CD14-positive monocyte (primary cell): ENCODE data around the gene CCT6A. TPM values are rescaled to one million over a fixed set of nuclear protein-coding genes. Genes with fewer than 3 reads are reported as not detected.
"Not testable (repeated sequence)": the region's sequence is repeated elsewhere in the genome, so short reads cannot be mapped to it uniquely, and the experiment has no call there.

Experiments used
- DNase-seq, 3 donors: peaks; one replicate each; pipeline ENCODE4 v3.0.0-alpha.2; 2011 to 2022
- H2AFZ ChIP-seq: 2 replicates; pipeline ENCODE4 v1.6.0; 2012; ENCODE audit warnings: mild to moderate bottlenecking, low read depth, low read length, inconsistent platforms; ENCODE audit not compliant: insufficient read depth, poor library complexity, severe bottlenecking
- H3K27ac ChIP-seq, 2 donors: 1 replicate in 1 of 2; 2 replicates in 1 of 2; pipeline ENCODE4 v1.5.1; 2012 to 2013; ENCODE audit warnings: low read length in 2 of 2, control low read depth in 1 of 2, inconsistent platforms in 1 of 2, low read depth in 1 of 2, mild to moderate bottlenecking in 1 of 2
- H3K27me3 ChIP-seq, 2 donors: one replicate each; pipeline versions ENCODE4 v1.6.0 to v1.6.1; 2011 to 2013; ENCODE audit warnings: low read length in 2 of 2; ENCODE audit not compliant: control insufficient read depth in 2 of 2, insufficient read depth in 2 of 2
- H3K36me3 ChIP-seq, 2 donors: replicated peaks in 1 of 2; 1 replicate in 1 of 2; 2 replicates in 1 of 2; pipeline versions ENCODE4 v1.5.1 to v1.6.1; 2012 to 2013; ENCODE audit warnings: low read length in 2 of 2, control low read depth in 1 of 2, inconsistent platforms in 1 of 2, mild to moderate bottlenecking in 1 of 2; ENCODE audit not compliant: insufficient read depth in 2 of 2, control insufficient read depth in 1 of 2
- H3K4me1 ChIP-seq, 2 donors: 1 replicate in 1 of 2; 2 replicates in 1 of 2; pipeline versions ENCODE4 v1.5.1 to v1.6.1; 2012 to 2013; ENCODE audit warnings: low read length in 2 of 2, control low read depth in 1 of 2, inconsistent platforms in 1 of 2, mild to moderate bottlenecking in 1 of 2, moderate library complexity in 1 of 2; ENCODE audit not compliant: insufficient read depth in 2 of 2, control insufficient read depth in 1 of 2
- H3K4me2 ChIP-seq: replicated peaks from 2 replicates; pipeline ENCODE3; 2012; ENCODE audit warnings: low read length, moderate library complexity, mild to moderate bottlenecking; ENCODE audit not compliant: poor library complexity, severe bottlenecking; ENCODE audit errors: extremely low read depth
- H3K4me3 ChIP-seq, 3 experiments: fragments of 200-600 bp in 1 of 3; sonication (generic) in 1 of 3; replicated peaks in 1 of 3; 1 replicate in 2 of 3; 2 replicates in 1 of 3; pipeline ENCODE4 v1.5.1; 2011 to 2013; ENCODE audit warnings: low read length in 3 of 3, mild to moderate bottlenecking in 3 of 3, control low read depth in 2 of 3, low read depth in 2 of 3, inconsistent platforms in 1 of 3, moderate library complexity in 1 of 3
- H3K79me2 ChIP-seq: 2 replicates; pipeline ENCODE4 v1.6.0; 2012; ENCODE audit warnings: mild to moderate bottlenecking, control low read depth, inconsistent platforms, low read length, moderate library complexity; ENCODE audit not compliant: insufficient read depth
- H3K9ac ChIP-seq: 2 replicates; pipeline ENCODE4 v1.6.0; 2017; ENCODE audit warnings: low read length, mild to moderate bottlenecking; ENCODE audit not compliant: insufficient read depth, poor library complexity, severe bottlenecking
- H3K9me3 ChIP-seq, 2 donors: replicated peaks in 1 of 2; 1 replicate in 1 of 2; 2 replicates in 1 of 2; pipeline versions ENCODE4 v1.5.1 to v1.6.1; 2012 to 2013; ENCODE audit warnings: low read length in 2 of 2, control low read depth in 1 of 2; ENCODE audit not compliant: control insufficient read depth in 1 of 2, insufficient read depth in 1 of 2
- H4K20me1 ChIP-seq: 2 replicates; pipeline ENCODE4 v1.6.0; 2012; ENCODE audit warnings: mild to moderate bottlenecking, low read length, control low read depth, moderate library complexity; ENCODE audit not compliant: insufficient read depth
- H3K27ac Mint-ChIP-seq, 7 donors: one replicate each; pipeline ENCODE4 v1.8.0; 2020; ENCODE audit warnings: mild to moderate bottlenecking in 7 of 7, mixed read lengths in 7 of 7, moderate library complexity in 6 of 7, inconsistent platforms in 2 of 7
- H3K27me3 Mint-ChIP-seq, 3 donors: one replicate each; pipeline ENCODE4 v1.8.0; 2021 to 2022; ENCODE audit warnings: low read depth in 3 of 3, mild to moderate bottlenecking in 3 of 3, mixed read lengths in 3 of 3, moderate library complexity in 3 of 3, inconsistent platforms in 1 of 3
- H3K36me3 Mint-ChIP-seq, 2 donors: one replicate each; pipeline ENCODE4 v1.8.0; 2020; ENCODE audit warnings: mixed read lengths in 2 of 2, inconsistent platforms in 1 of 2, mild to moderate bottlenecking in 1 of 2
- H3K4me1 Mint-ChIP-seq: one replicate; pipeline ENCODE4 v1.8.0; 2020; ENCODE audit warnings: mild to moderate bottlenecking, mixed read lengths
- H3K4me3 Mint-ChIP-seq, 2 donors: one replicate each; pipeline ENCODE4 v1.8.0; 2020; ENCODE audit warnings: mild to moderate bottlenecking in 2 of 2, mixed read lengths in 2 of 2, moderate library complexity in 1 of 2
- H3K9me3 Mint-ChIP-seq, 7 donors: one replicate each; pipeline ENCODE4 v1.8.0; 2020 to 2022; ENCODE audit warnings: mixed read lengths in 7 of 7, mild to moderate bottlenecking in 6 of 7, moderate library complexity in 6 of 7, inconsistent platforms in 2 of 7
- WGBS: methylation state at CpG from one replicate; pipeline ENCODE4 v1.1.5; 2013; ENCODE audit warnings: missing lambda C conversion rate; ENCODE audit not compliant: insufficient coverage; 5-methylcytosine and 5-hydroxymethylcytosine counted together
- intact Hi-C, 2 donors: fragments of 100-400 bp; cut with micrococcal nuclease; formaldehyde crosslinking; loops; one replicate each; pipeline versions ENCODE4 v1.15.0 to v1.15.1; 2023
- polyA plus RNA-seq, 3 donors: library from polyadenylated mRNA; depleted of rRNA in 1 of 3; unstranded in 2 of 3; stranded (reverse) in 1 of 3; fragments of 300-500 nt in 2 of 3; fragments of >200 nt in 1 of 3; fragmentation: Illumina TruSeq in 2 of 3; gene quantifications; 1 replicate in 2 of 3; 2 replicates in 1 of 3; pipeline ENCODE4 v1.2.3, GENCODE V29; 2012 to 2021
- TF ChIP-seq, protein P1 (sequence below): fragments of 200-600 bp; IDR thresholded peaks from one replicate; pipeline ENCODE4 v1.8.0; 2022; ENCODE audit warnings: antibody characterized with exemption, mild to moderate bottlenecking

Gene CCT6A
- polyA plus RNA-seq, 3 donors: 62.3 to 81.4 (median 63.3) TPM

DNA sequence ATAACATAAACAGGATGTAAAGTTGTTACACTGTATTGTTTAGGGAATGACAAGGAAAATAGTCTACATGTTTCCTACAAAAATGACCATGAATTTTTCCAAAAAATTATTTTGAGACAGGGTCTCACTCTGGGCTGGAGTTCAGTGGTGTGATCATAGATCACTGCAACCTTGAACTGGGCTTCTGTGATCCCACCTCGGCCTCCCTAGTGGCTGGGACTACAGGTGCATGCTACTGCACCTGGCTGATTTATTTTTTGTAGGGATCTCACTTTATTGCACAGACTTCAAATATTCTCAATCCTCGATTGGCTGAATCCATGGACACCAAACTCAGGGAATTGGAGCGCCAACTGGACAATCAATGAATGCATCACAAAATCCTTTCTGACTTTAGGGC, 48.1 kb downstream of the CCT6A start:
- Histone ChIP-seq H3K4me1 (no peaks in the 10 kb centered on the region), H3K79me2 (peaks cover 14% of the 10 kb centered on the region), H3K36me3 (peaks cover 49 to 60% of the 10 kb centered on the region in 2 donors), H4K20me1 (peaks cover 7% of the 10 kb centered on the region), H3K27ac (no peak overlapping the region), H3K4me2 (no peak overlapping the region), H2AFZ (no peak overlapping the region), H3K27me3 (no peaks in the 10 kb centered on the region), H3K9ac (no peak overlapping the region), H3K4me3 (no peak overlapping the region), H3K9me3 (no peaks in the 10 kb centered on the region)
- Mint-ChIP-seq H3K9me3 (no peaks in the 10 kb centered on the region), H3K27me3 (no peaks in the 10 kb centered on the region), H3K4me1 (no peaks in the 10 kb centered on the region), H3K4me3 (no peak overlapping the region), H3K36me3 (peaks cover 51 to 73% of the 10 kb centered on the region in 2 donors), H3K27ac (no peak overlapping the region)
- no peak for DNase-seq
- WGBS: 95% methylated on average over 3 of the region's 3 CpGs
- TF ChIP-seq, protein P1, sequence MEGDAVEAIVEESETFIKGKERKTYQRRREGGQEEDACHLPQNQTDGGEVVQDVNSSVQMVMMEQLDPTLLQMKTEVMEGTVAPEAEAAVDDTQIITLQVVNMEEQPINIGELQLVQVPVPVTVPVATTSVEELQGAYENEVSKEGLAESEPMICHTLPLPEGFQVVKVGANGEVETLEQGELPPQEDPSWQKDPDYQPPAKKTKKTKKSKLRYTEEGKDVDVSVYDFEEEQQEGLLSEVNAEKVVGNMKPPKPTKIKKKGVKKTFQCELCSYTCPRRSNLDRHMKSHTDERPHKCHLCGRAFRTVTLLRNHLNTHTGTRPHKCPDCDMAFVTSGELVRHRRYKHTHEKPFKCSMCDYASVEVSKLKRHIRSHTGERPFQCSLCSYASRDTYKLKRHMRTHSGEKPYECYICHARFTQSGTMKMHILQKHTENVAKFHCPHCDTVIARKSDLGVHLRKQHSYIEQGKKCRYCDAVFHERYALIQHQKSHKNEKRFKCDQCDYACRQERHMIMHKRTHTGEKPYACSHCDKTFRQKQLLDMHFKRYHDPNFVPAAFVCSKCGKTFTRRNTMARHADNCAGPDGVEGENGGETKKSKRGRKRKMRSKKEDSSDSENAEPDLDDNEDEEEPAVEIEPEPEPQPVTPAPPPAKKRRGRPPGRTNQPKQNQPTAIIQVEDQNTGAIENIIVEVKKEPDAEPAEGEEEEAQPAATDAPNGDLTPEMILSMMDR: no peak
- intact Hi-C loops: loop anchor here in 1 of 2 donors (10.0 kb wide), 1 partner anchor 1335 kb away; no protein-coding TSS in a partner anchor

DNA sequence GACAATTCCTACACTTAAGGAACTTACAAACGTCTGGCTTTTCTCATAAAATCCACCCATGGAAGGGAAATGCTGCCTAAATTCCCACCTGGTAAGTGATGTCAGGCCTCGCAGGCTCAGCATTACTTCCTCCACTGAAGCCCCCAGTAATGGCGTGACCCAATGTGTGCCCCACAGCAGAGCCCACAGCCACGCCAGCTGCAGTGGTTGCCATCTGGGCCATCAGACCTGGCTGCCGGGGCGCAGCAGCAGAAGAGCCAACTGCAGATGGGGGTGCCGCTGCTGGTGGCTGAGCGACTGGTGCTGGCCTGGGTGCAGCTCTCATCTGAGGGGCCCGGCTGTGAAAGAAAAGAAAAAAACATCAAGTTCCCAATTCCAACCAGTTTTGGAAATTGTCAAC, 52.6 kb downstream of the CCT6A start:
- H4K20me1 ChIP-seq, H3K27me3 Mint-ChIP-seq, H3K9ac ChIP-seq, DNase-seq, H3K4me2 ChIP-seq, H3K4me3 ChIP-seq, H3K4me3 Mint-ChIP-seq, H3K9me3 ChIP-seq, H2AFZ ChIP-seq, H3K27me3 ChIP-seq: not testable (repeated sequence)
- Histone ChIP-seq H3K4me1 (peaks cover 22 to 24% of the 10 kb centered on the region in 2 donors), H3K36me3 (peaks cover 49 to 55% of the 10 kb centered on the region in 2 donors), H3K27ac (peak overlapping the region in 1 of 2 donors; percentile 20), H3K79me2 (peaks cover 31% of the 10 kb centered on the region)
- intact Hi-C loops: loop anchor here in 1 of 2 donors (10.0 kb wide), 1 partner anchor 1339 kb away; no protein-coding TSS in a partner anchor
- Mint-ChIP-seq H3K27ac (peak overlapping the region in 2 of 7 donors; percentile 10 to 36), H3K36me3 (peaks cover 47 to 60% of the 10 kb centered on the region in 2 donors), H3K4me1 (peaks cover 25% of the 10 kb centered on the region), H3K9me3 (peaks cover 10 to 24% (median 15%) of the 10 kb centered on the region in 7 donors)
- WGBS: 83% methylated on average over 1 of the region's 9 CpGs
